SK-N-SH (cell line): ENCODE results near the gene TPP1. TPM values are rescaled to one million over a fixed set of nuclear protein-coding genes. Genes with fewer than 3 reads are reported as not detected.
A peak's percentile ranks its signal among the peaks of the same experiment; 100 is the strongest.

ENCODE experiments used
- CTCF ChIA-PET: fragments of 300-600, 350-600 bp; formaldehyde crosslinking; extraction: SDS; loops from one replicate; lab custom pipeline; 2021; lab: Yijun Ruan, JAX
- POLR2A ChIA-PET: fragments of 350-600 bp; sonication (Branson Sonifier 250); formaldehyde crosslinking; extraction: SDS; loops from one replicate; lab custom pipeline; 2020; ENCODE audit warnings: antibody characterized with exemption, inconsistent platforms; lab: Yijun Ruan, JAX
- DNase-seq: peaks from one replicate; pipeline ENCODE4 v3.0.0; 2012
- H2AFZ ChIP-seq: fragments of 200-600 bp; sonication (generic); 2 replicates; pipeline ENCODE4 v1.8.1; 2016; ENCODE audit warnings: antibody characterized with exemption, mild to moderate bottlenecking, low read depth
- H3F3A ChIP-seq: fragments of 200-600 bp; sonication (generic); replicated peaks from 2 replicates; pipeline ENCODE3; 2016; ENCODE audit warnings: antibody characterized with exemption, mild to moderate bottlenecking; ENCODE audit not compliant: insufficient read depth
- H3K27ac ChIP-seq, 2 experiments: fragments of 200-500 bp in 1 of 2; fragments of 200-600 bp in 1 of 2; sonication (Bioruptor generic) in 1 of 2; sonication (generic), shearing (Covaris generic) in 1 of 2; 2 replicates each; pipeline versions ENCODE4 v1.5.1 to v1.6.1; 2014 to 2016; ENCODE audit warnings: low read depth in 2 of 2, inconsistent platforms in 1 of 2, low read length in 1 of 2, mild to moderate bottlenecking in 1 of 2, mixed read lengths in 1 of 2
- H3K27me3 ChIP-seq: fragments of 200-600 bp; sonication (generic), shearing (Covaris generic); 2 replicates; pipeline ENCODE4 v1.6.1; 2016; ENCODE audit warnings: mixed run types; ENCODE audit not compliant: insufficient read depth
- H3K36me3 ChIP-seq, 2 experiments: fragments of 200-500 bp in 1 of 2; fragments of 200-600 bp in 1 of 2; sonication (Bioruptor generic) in 1 of 2; sonication (generic) in 1 of 2; replicated peaks in 1 of 2; 2 replicates each; pipeline versions ENCODE3 to v1.5.1; 2014 to 2016; ENCODE audit warnings: low read length in 1 of 2, mild to moderate bottlenecking in 1 of 2; ENCODE audit not compliant: insufficient read depth in 2 of 2, control insufficient read depth in 1 of 2
- H3K4me1 ChIP-seq, 2 experiments: fragments of 200-500 bp in 1 of 2; fragments of 200-600 bp in 1 of 2; sonication (Bioruptor generic) in 1 of 2; sonication (generic), shearing (Covaris generic) in 1 of 2; 2 replicates each; pipeline versions ENCODE4 v1.5.1 to v1.6.1; 2014 to 2016; ENCODE audit warnings: low read depth in 1 of 2, low read length in 1 of 2, mixed run types in 1 of 2; ENCODE audit not compliant: insufficient read depth in 2 of 2, control insufficient read depth in 1 of 2
- H3K4me2 ChIP-seq: fragments of 200-600 bp; sonication (generic), shearing (Covaris generic); 2 replicates; pipeline ENCODE4 v1.6.1; 2017; ENCODE audit warnings: mixed run types
- H3K4me3 ChIP-seq, 2 experiments: fragments of 200-500 bp in 1 of 2; fragments of 200-600 bp in 1 of 2; sonication (Bioruptor generic) in 1 of 2; sonication (generic), shearing (Covaris generic) in 1 of 2; 2 replicates each; pipeline versions ENCODE4 v1.5.1 to v1.8.1; 2014 to 2016; ENCODE audit warnings: low read depth in 2 of 2, inconsistent platforms in 1 of 2, low read length in 1 of 2, mild to moderate bottlenecking in 1 of 2, mixed read lengths in 1 of 2, moderate library complexity in 1 of 2
- H3K79me2 ChIP-seq: fragments of 200-600 bp; sonication (generic); 2 replicates; pipeline ENCODE4 v1.8.1; 2017; ENCODE audit warnings: mild to moderate bottlenecking; ENCODE audit not compliant: insufficient read depth
- H3K9ac ChIP-seq: fragments of 200-600 bp; sonication (generic); 2 replicates; pipeline ENCODE4 v1.6.1; 2017; ENCODE audit warnings: mixed run types
- H3K9me2 ChIP-seq: fragments of 200-600 bp; sonication (generic); 2 replicates; pipeline ENCODE4 v1.6.1; 2017; ENCODE audit warnings: mixed run types
- H3K9me3 ChIP-seq: fragments of 200-600 bp; sonication (generic); 2 replicates; pipeline ENCODE4 v1.6.1; 2017; ENCODE audit warnings: mixed run types, mild to moderate bottlenecking, moderate library complexity
- H4K20me1 ChIP-seq: fragments of 200-600 bp; sonication (generic); 2 replicates; pipeline ENCODE4 v1.6.1; 2017; ENCODE audit warnings: mild to moderate bottlenecking, mixed run types; ENCODE audit not compliant: insufficient read depth
- CHD2 ChIP-seq: fragments of 150-350 bp; IDR thresholded peaks from 2 replicates; pipeline ENCODE4 v1.6.1; 2018; ENCODE audit warnings: low read length; ENCODE audit not compliant: partially characterized antibody
- EP300 ChIP-seq, 2 experiments: IDR thresholded peaks; 2 replicates each; pipeline versions ENCODE4 v1.4.0 to v1.6.1; 2012; ENCODE audit warnings: borderline replicate concordance in 1 of 2, low read depth in 1 of 2, low read length in 1 of 2
- FOXM1 ChIP-seq: IDR thresholded peaks from 2 replicates; pipeline ENCODE4 v1.4.0; 2012; ENCODE audit warnings: low read depth, mild to moderate bottlenecking
- JUND ChIP-seq: IDR thresholded peaks from 2 replicates; pipeline ENCODE4 v1.4.0; 2012
- MEF2A ChIP-seq: IDR thresholded peaks from 2 replicates; pipeline ENCODE4 v1.4.0; 2012; ENCODE audit warnings: low read depth, borderline replicate concordance
- MXI1 ChIP-seq: IDR thresholded peaks from 2 replicates; pipeline ENCODE4 v1.6.1; 2012; ENCODE audit warnings: mild to moderate bottlenecking, low read depth, low read length, improper control_type of control experiment
- NFIC ChIP-seq: IDR thresholded peaks from 2 replicates; pipeline ENCODE4 v1.4.0; 2012; ENCODE audit warnings: borderline replicate concordance
- NRF1 ChIP-seq: IDR thresholded peaks from 2 replicates; pipeline ENCODE4 v1.6.1; 2012; ENCODE audit warnings: low read depth, mild to moderate bottlenecking, low read length
- RAD21 ChIP-seq: IDR thresholded peaks from 2 replicates; pipeline ENCODE4 v1.6.1; 2012; ENCODE audit warnings: mild to moderate bottlenecking, low read length
- RFX5 ChIP-seq: IDR thresholded peaks from 2 replicates; pipeline ENCODE4 v1.6.1; 2012; ENCODE audit warnings: mild to moderate bottlenecking, improper control_type of control experiment, low read length
- TEAD4 ChIP-seq: IDR thresholded peaks from 2 replicates; pipeline ENCODE4 v1.4.0; 2012; ENCODE audit warnings: mild to moderate bottlenecking, borderline replicate concordance; ENCODE audit not compliant: insufficient read depth
- WGBS: methylation state at CpG from one replicate; pipeline ENCODE4 v1.1.6; 2017; ENCODE audit warnings: low lambda C conversion rate; 5-methylcytosine and 5-hydroxymethylcytosine counted together
- polyA plus RNA-seq, 3 experiments: library from polyadenylated mRNA; depleted of rRNA; stranded (reverse); fragments of >200 nt; gene quantifications; 2 replicates each; pipeline ENCODE4 v1.2.3, GENCODE V29; 2012
- TF ChIP-seq, protein P1 (sequence below): IDR thresholded peaks from 2 replicates; pipeline ENCODE4 v1.4.0; 2012; ENCODE audit warnings: low read depth, borderline replicate concordance
- TF ChIP-seq, protein P2 (sequence below): IDR thresholded peaks from 2 replicates; pipeline ENCODE4 v1.6.1; 2012; ENCODE audit warnings: mild to moderate bottlenecking, low read depth, low read length, moderate library complexity

TPP1 gene
- polyA plus RNA-seq, 1 of the 3 experiments (the other 2 are of a cell fraction), result 105 TPM

DNA sequence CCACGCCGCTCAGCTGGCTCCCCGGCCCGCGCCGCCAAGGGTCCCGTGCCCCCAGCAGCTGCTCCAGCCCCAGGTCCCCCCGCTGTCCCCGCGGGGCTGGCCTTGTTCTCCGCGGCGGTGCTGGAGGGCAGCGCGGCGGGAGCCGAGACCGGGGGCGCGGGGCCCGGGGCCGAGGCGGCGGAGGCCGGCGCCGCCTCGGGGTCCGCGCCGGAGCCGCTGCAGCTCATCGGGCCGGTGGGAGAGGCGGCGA, 7.3 kb downstream of the TPP1 start:
- peak overlapping the region; percentile 83 for H3K4me2 ChIP-seq
- peaks cover 12 to 37% of the 10 kb centered on the region in 2 experiments for H3K4me1 ChIP-seq
- H3K9ac ChIP-seq, result peak overlapping the region; percentile 78
- H3K27ac ChIP-seq, result peak overlapping the region; percentile 85 to 94
- H2AFZ ChIP-seq, result no peak overlapping the region
- H3K27me3 ChIP-seq, result no peaks in the 10 kb centered on the region
- H3F3A ChIP-seq, result peaks cover 45% of the 10 kb centered on the region
- no peak for DNase-seq
- no CpG with 5 or more reads among the region's 36 CpGs for WGBS
- no peaks in the 10 kb centered on the region; the same call in 1 of the 2 replicates for H4K20me1 ChIP-seq
- POLR2A ChIA-PET, result interaction anchor here (0.6 to 2.6 kb wide), 11 partner anchors 8 to 193 kb away, joined by 3 to 16 read pairs (median 3); partner anchors contain the start of genes APBB1, ARFIP2, MRPL17 and TIMM10B
- peak overlapping the region; percentile 65 to 93 for H3K4me3 ChIP-seq
- TF ChIP-seq, protein P1, sequence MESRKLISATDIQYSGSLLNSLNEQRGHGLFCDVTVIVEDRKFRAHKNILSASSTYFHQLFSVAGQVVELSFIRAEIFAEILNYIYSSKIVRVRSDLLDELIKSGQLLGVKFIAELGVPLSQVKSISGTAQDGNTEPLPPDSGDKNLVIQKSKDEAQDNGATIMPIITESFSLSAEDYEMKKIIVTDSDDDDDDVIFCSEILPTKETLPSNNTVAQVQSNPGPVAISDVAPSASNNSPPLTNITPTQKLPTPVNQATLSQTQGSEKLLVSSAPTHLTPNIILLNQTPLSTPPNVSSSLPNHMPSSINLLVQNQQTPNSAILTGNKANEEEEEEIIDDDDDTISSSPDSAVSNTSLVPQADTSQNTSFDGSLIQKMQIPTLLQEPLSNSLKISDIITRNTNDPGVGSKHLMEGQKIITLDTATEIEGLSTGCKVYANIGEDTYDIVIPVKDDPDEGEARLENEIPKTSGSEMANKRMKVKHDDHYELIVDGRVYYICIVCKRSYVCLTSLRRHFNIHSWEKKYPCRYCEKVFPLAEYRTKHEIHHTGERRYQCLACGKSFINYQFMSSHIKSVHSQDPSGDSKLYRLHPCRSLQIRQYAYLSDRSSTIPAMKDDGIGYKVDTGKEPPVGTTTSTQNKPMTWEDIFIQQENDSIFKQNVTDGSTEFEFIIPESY, result peak; percentile 16; the same call in 1 of the 2 replicates
- no peak for TF ChIP-seq NFIC
- CTCF ChIA-PET, result interaction anchor here (1.3 to 2.9 kb wide), 12 partner anchors 8 to 233 kb away, joined by 3 to 18 read pairs (median 8); partner anchors contain the start of genes ILK, MRPL17 and RRP8
- H3K79me2 ChIP-seq, result peaks cover 47% of the 10 kb centered on the region
- H3K36me3 ChIP-seq, result peaks cover 30 to 63% of the 10 kb centered on the region in 2 experiments
- no peaks in the 10 kb centered on the region for H3K9me3 ChIP-seq
- no peaks in the 10 kb centered on the region for H3K9me2 ChIP-seq

DNA sequence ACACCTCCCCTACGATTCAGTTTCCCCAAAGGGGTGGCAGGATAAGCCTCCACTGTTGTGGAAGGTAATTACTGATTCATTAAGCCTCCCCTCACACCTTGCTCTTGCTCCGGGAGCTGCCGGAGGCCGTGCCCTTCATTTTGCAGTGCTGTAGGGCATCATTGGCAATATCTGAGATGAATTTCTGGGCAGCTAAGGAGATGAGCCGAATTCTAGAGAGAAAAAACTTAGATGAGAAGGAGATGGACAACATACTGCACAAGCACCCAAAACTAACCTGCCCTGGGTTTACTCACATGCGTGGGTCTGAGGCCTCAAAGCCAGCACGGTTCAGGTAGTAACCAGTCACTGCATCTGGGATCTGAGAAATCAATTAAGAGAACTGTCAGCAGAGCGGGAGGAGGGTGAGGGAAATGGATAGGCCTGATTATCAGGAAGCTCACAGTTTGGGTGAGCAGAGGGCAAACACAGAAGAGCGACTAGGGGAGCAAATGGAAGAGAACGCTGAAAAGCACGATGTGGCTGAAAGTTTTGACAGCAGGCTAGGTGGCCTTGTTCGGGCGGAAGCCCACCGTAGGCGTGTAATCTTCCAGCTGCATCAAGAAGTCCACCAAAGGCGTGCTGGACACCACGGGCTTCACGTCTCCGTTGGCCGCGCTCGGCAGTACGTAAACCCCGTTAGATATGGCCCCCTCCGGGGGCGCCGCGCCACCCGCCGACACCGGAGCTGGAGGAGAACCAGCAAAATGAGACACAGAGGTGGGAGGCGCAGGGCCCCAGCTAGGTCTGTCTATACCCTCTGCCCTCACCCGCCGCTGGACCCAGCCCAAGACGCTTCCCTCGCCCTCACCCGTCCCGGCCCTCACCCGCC, 7.9 kb downstream of the TPP1 start:
- no peak for DNase-seq
- H3K79me2 ChIP-seq, result peaks cover 53% of the 10 kb centered on the region
- H3K4me2 ChIP-seq, result peak overlapping the region; percentile 83
- ChIA-PET CTCF (interaction anchor here (1.3 to 2.9 kb wide), 11 partner anchors 8 to 80 kb away, joined by 3 to 18 read pairs (median 8); partner anchors contain the start of genes ILK, MRPL17 and RRP8), POLR2A (interaction anchor here (0.6 to 2.6 kb wide), 9 partner anchors 10 to 192 kb away, joined by 3 to 16 read pairs (median 4); partner anchors contain the start of genes APBB1, ARFIP2, MRPL17 and TIMM10B)
- H2AFZ ChIP-seq, result no peak overlapping the region
- H4K20me1 ChIP-seq, result no peaks in the 10 kb centered on the region; the same call in 1 of the 2 replicates
- no peaks in the 10 kb centered on the region for H3K9me2 ChIP-seq
- 20% methylated on average over 24 of the region's 39 CpGs for WGBS
- H3K4me1 ChIP-seq, result peaks cover 18 to 43% of the 10 kb centered on the region in 2 experiments
- peak overlapping the region; percentile 65 to 93 for H3K4me3 ChIP-seq
- peaks cover 50% of the 10 kb centered on the region for H3F3A ChIP-seq
- no peaks in the 10 kb centered on the region for H3K9me3 ChIP-seq
- H3K36me3 ChIP-seq, result peaks cover 30 to 57% of the 10 kb centered on the region in 2 experiments
- peak overlapping the region; percentile 78 for H3K9ac ChIP-seq
- peak overlapping the region; percentile 85 to 94 for H3K27ac ChIP-seq
- TF ChIP-seq JUND (0 out of 2 replicates have a peak, but pooled peaks have one; percentile 6), RAD21 (no peak)
- no peaks in the 10 kb centered on the region for H3K27me3 ChIP-seq

DNA sequence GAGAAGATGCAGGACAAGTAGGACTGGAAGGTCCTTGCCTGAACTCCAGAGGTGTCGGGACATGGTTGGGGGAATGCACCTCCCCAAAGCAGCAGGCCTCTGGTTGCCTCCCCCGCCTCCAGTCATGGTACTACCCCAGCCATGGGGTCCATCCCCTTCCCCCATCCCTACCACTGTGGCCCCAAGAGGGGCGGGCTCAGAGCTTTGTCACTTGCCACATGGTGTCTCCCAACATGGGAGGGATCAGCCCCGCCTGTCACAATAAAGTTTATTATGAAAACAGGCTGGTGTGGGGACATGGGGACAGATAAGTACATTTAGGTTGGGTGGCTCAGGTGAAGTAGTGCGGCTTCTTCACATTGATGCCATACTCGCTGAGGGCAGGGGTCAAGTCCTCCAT, 8.6 kb downstream of the TPP1 start:
- H3K4me3 ChIP-seq, result peak overlapping the region; percentile 65 to 93; a peak in 3 of 4 replicates
- no peak overlapping the region for H2AFZ ChIP-seq
- CTCF ChIA-PET, result interaction anchor here (2.0 to 2.5 kb wide), 2 partner anchors 73 to 78 kb away, joined by 4 to 18 read pairs; partner anchors contain the start of gene MRPL17
- H3K4me1 ChIP-seq, result peaks cover 25 to 44% of the 10 kb centered on the region in 2 experiments
- H4K20me1 ChIP-seq, result no peaks in the 10 kb centered on the region; the same call in 1 of the 2 replicates
- H3K27ac ChIP-seq, result peak overlapping the region in 1 of 2 experiments; percentile 94; a peak in 2 of 4 replicates
- H3K9ac ChIP-seq, result no peak overlapping the region; the same call in 1 of the 2 replicates
- WGBS, result 93% methylated on average over 5 of the region's 6 CpGs
- H3K9me3 ChIP-seq, result no peaks in the 10 kb centered on the region
- H3K27me3 ChIP-seq, result no peaks in the 10 kb centered on the region
- H3K36me3 ChIP-seq, result peaks cover 30 to 54% of the 10 kb centered on the region in 2 experiments
- POLR2A ChIA-PET, result no interaction called here
- peaks cover 57% of the 10 kb centered on the region for H3F3A ChIP-seq
- H3K4me2 ChIP-seq, result peak overlapping the region; percentile 83
- no peak for DNase-seq
- peaks cover 60% of the 10 kb centered on the region for H3K79me2 ChIP-seq
- no peaks in the 10 kb centered on the region for H3K9me2 ChIP-seq
- TF ChIP-seq, protein P2, sequence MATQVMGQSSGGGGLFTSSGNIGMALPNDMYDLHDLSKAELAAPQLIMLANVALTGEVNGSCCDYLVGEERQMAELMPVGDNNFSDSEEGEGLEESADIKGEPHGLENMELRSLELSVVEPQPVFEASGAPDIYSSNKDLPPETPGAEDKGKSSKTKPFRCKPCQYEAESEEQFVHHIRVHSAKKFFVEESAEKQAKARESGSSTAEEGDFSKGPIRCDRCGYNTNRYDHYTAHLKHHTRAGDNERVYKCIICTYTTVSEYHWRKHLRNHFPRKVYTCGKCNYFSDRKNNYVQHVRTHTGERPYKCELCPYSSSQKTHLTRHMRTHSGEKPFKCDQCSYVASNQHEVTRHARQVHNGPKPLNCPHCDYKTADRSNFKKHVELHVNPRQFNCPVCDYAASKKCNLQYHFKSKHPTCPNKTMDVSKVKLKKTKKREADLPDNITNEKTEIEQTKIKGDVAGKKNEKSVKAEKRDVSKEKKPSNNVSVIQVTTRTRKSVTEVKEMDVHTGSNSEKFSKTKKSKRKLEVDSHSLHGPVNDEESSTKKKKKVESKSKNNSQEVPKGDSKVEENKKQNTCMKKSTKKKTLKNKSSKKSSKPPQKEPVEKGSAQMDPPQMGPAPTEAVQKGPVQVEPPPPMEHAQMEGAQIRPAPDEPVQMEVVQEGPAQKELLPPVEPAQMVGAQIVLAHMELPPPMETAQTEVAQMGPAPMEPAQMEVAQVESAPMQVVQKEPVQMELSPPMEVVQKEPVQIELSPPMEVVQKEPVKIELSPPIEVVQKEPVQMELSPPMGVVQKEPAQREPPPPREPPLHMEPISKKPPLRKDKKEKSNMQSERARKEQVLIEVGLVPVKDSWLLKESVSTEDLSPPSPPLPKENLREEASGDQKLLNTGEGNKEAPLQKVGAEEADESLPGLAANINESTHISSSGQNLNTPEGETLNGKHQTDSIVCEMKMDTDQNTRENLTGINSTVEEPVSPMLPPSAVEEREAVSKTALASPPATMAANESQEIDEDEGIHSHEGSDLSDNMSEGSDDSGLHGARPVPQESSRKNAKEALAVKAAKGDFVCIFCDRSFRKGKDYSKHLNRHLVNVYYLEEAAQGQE, result no peak
- no peak for TF ChIP-seq MEF2A
- no peak for TF ChIP-seq FOXM1
- no peak for TF ChIP-seq EP300 (IDR thresholded peaks at IDR 0.05; ENCODE audit: borderline replicate concordance in 1 of 2, low read depth in 1 of 2, low read length in 1 of 2)
- no peak for TF ChIP-seq TEAD4
- no peak for TF ChIP-seq RFX5
- no peak for TF ChIP-seq JUND
- TF ChIP-seq NRF1, result no peak
- no peak for TF ChIP-seq MXI1
- TF ChIP-seq CHD2, result no peak
